Coronary artery (tissue), 2 donors: ENCODE measurements around the gene ALAD.
"Not testable (repeated sequence)": the region's sequence is repeated elsewhere in the genome, so short reads cannot be mapped to it uniquely, and the experiment has no call there.

Experiments
- DNase-seq: peaks from one replicate; pipeline ENCODE4 v3.0.0-alpha.2; 2017; ENCODE audit warnings: low spot score
- H3K27ac ChIP-seq, 2 donors: fragments of 200-600 bp; sonication (generic); one replicate each; pipeline ENCODE4 v1.5.1; 2016 to 2019
- H3K4me3 ChIP-seq: fragments of 200-600 bp; sonication (generic); 2 replicates; pipeline ENCODE4 v1.5.1; 2016; ENCODE audit warnings: mild to moderate bottlenecking, moderate library complexity
- CTCF ChIP-seq: fragments of 200-600 bp; sonication (generic); IDR thresholded peaks from one replicate; pipeline ENCODE4 v1.5.1; 2019; ENCODE audit warnings: antibody characterized with exemption

ALAD gene

GRCh38 chr9:113369855-113370140, 31.3 kb downstream of the ALAD start:
- H3K27ac ChIP-seq: no peak overlapping the region
- TF ChIP-seq CTCF: no peak
- H3K4me3 ChIP-seq: no peak overlapping the region
- no peak for DNase-seq

- no peak for DNase-seq
- Histone ChIP-seq H3K4me3 (no peak overlapping the region), H3K27ac (no peak overlapping the region)
- no peak for TF ChIP-seq CTCF
These were observed 31.9 kb downstream of the ALAD start for GRCh38 chr9:113368982-113369854.

GRCh38 chr9:113368348-113368981, 32.6 kb downstream of the ALAD start:
- no peak overlapping the region for H3K27ac ChIP-seq
- no peak overlapping the region for H3K4me3 ChIP-seq
- DNase-seq: no peak
- TF ChIP-seq CTCF: no peak

GRCh38 chr9:113365652-113366051, 35.4 kb downstream of the ALAD start:
- H3K4me3 ChIP-seq, H3K27ac ChIP-seq, DNase-seq: not testable (repeated sequence)

GRCh38 chr9:113364951-113365350, 36.1 kb downstream of the ALAD start:
- no peak for DNase-seq

GRCh38 chr9:113363336-113363735, 37.7 kb downstream of the ALAD start:
- DNase-seq: no peak
- Histone ChIP-seq H3K27ac (no peak overlapping the region), H3K4me3 (no peak overlapping the region)
- no peak for TF ChIP-seq CTCF

More at GRCh38 chr9:113364951-113365350, 36.1 kb downstream of the ALAD start:
- Histone ChIP-seq H3K4me3 (no peak overlapping the region), H3K27ac (no peak overlapping the region)
- no peak for TF ChIP-seq CTCF

GRCh38 chr9:113361304-113362018, 39.6 kb downstream of the ALAD start:
- Histone ChIP-seq H3K4me3 (no peak overlapping the region), H3K27ac (no peak overlapping the region)
- TF ChIP-seq CTCF: no peak
- DNase-seq: no peak
